GM12878 (cell line): ENCODE results near the gene IQGAP2. TPM values are rescaled to one million over a fixed set of nuclear protein-coding genes. Genes with fewer than 3 reads are reported as not detected.

Source experiments
- ATAC-seq: fragments of 200-7000 bp; cut with Tn5 transposase; 3 replicates; pipeline ENCODE4 v1.9.1; 2020; ENCODE audit warnings: mild to moderate bottlenecking, moderate library complexity
- BruUV-seq: library from RNA; stranded (reverse); fragments of 400-500 nt; replicated peaks from 2 replicates; lab custom pipeline; 2021; lab: Mats Ljungman, UMichigan
- CTCF ChIA-PET: fragments of 300-600 bp; sonication (Branson Sonifier 250); formaldehyde crosslinking; extraction: SDS; loops from one replicate; lab custom pipeline; 2021; ENCODE audit warnings: inconsistent platforms; lab: Yijun Ruan, JAX
- POLR2A ChIA-PET: fragments of 350-600 bp; formaldehyde crosslinking; extraction: SDS; loops from one replicate; lab custom pipeline; 2021; ENCODE audit warnings: inconsistent platforms; lab: Charles Lee
- RAD21 ChIA-PET: fragments of 300-600 bp; sonication (Branson Sonifier 250); formaldehyde crosslinking; loops from one replicate; lab custom pipeline; 2023; ENCODE audit warnings: antibody characterized with exemption; ENCODE audit not compliant: unreplicated experiment; lab: Charles Lee
- SMC1A ChIA-PET: fragments of 300-600 bp; sonication (Branson Sonifier 250); formaldehyde crosslinking; loops from one replicate; lab custom pipeline; 2023; ENCODE audit not compliant: unreplicated experiment, uncharacterized antibody; lab: Charles Lee
- DNase-seq: peaks from one replicate; pipeline ENCODE4 v3.0.0-alpha.2; 2011; ENCODE audit warnings: low read depth, low spot score
- FAIRE-seq: peaks from 3 replicates; lab custom pipeline; 2011; peaks lifted over from hg19 to GRCh38; lab: Jason Lieb, UNC
- H2AFZ ChIP-seq: 2 replicates; pipeline ENCODE4 v1.6.0; 2011; ENCODE audit warnings: low read depth, low read length, control low read depth; ENCODE audit not compliant: control insufficient read depth
- H3K27ac ChIP-seq: 2 replicates; pipeline ENCODE4 v1.5.1; 2011; ENCODE audit warnings: control low read depth; ENCODE audit not compliant: control insufficient read depth, insufficient read depth
- H3K27me3 ChIP-seq, 2 experiments: replicated peaks in 1 of 2; 2 replicates each; pipeline versions ENCODE4 v1.6.0 to v1.6.1; 2011; ENCODE audit warnings: low read length in 1 of 2; ENCODE audit not compliant: control insufficient read depth in 2 of 2, insufficient read depth in 2 of 2
- H3K36me3 ChIP-seq, 2 experiments: 2 replicates each; pipeline ENCODE4 v1.5.1; 2011; ENCODE audit warnings: low read length in 1 of 2; ENCODE audit not compliant: control insufficient read depth in 2 of 2, insufficient read depth in 2 of 2
- H3K4me1 ChIP-seq: 2 replicates; pipeline ENCODE4 v1.6.1; 2011; ENCODE audit warnings: mild to moderate bottlenecking, low read length, moderate library complexity, mixed read lengths; ENCODE audit not compliant: control insufficient read depth, insufficient read depth
- H3K4me2 ChIP-seq: 2 replicates; pipeline ENCODE4 v1.6.0; 2011; ENCODE audit warnings: control low read depth; ENCODE audit not compliant: control insufficient read depth, insufficient read depth
- H3K4me3 ChIP-seq: fragments of 200-600 bp; sonication (generic); 2 replicates; pipeline ENCODE4 v1.5.1; 2016
- H3K79me2 ChIP-seq: 2 replicates; pipeline ENCODE4 v1.6.0; 2011; ENCODE audit warnings: low read length; ENCODE audit not compliant: control insufficient read depth, insufficient read depth
- H3K9ac ChIP-seq: 2 replicates; pipeline ENCODE4 v1.8.0; 2011; ENCODE audit warnings: low read length, control low read depth, mixed read lengths; ENCODE audit not compliant: control insufficient read depth, insufficient read depth
- H3K9me3 ChIP-seq: replicated peaks from 3 replicates; pipeline ENCODE4 v1.5.1; 2011; ENCODE audit warnings: mild to moderate bottlenecking, low read length; ENCODE audit not compliant: control insufficient read depth, insufficient read depth
- H4K20me1 ChIP-seq: 2 replicates; pipeline ENCODE4 v1.6.0; 2011; ENCODE audit not compliant: control insufficient read depth, insufficient read depth
- ATF2 ChIP-seq: IDR thresholded peaks from 2 replicates; pipeline ENCODE4 v1.6.1; 2012; ENCODE audit warnings: low read length, inconsistent platforms
- CEBPB ChIP-seq, 2 experiments: fragments of 150-350 bp in 1 of 2; IDR thresholded peaks; 2 replicates each; pipeline ENCODE4 v1.6.1; 2012 to 2014; ENCODE audit warnings: low read depth in 2 of 2, low read length in 2 of 2, borderline replicate concordance in 1 of 2, inconsistent platforms in 1 of 2
- KLF5 ChIP-seq: fragments of 450-650 bp; IDR thresholded peaks from 2 replicates; pipeline ENCODE4 v1.6.1; 2014; ENCODE audit warnings: mild to moderate bottlenecking; ENCODE audit not compliant: partially characterized antibody
- NFXL1 ChIP-seq: fragments of 450-650 bp; IDR thresholded peaks from 2 replicates; pipeline ENCODE4 v1.6.1; 2017; ENCODE audit warnings: antibody characterized with exemption, mild to moderate bottlenecking, borderline replicate concordance
- NR2F1 ChIP-seq: fragments of 450-650 bp; conservative IDR thresholded peaks from 2 replicates; pipeline ENCODE4 v1.6.1; 2017; ENCODE audit warnings: mild to moderate bottlenecking
- POLR2AphosphoS5 ChIP-seq: IDR thresholded peaks from 2 replicates; pipeline ENCODE4 v1.6.1; 2011; ENCODE audit warnings: mild to moderate bottlenecking, low read length, inconsistent platforms
- RAD21 ChIP-seq: IDR thresholded peaks from 2 replicates; pipeline ENCODE4 v1.6.1; 2011; ENCODE audit warnings: mild to moderate bottlenecking, low read depth, low read length, moderate library complexity; ENCODE audit not compliant: insufficient read depth
- STAT1 ChIP-seq: fragments of 450-650 bp; conservative IDR thresholded peaks from 2 replicates; pipeline ENCODE4 v1.6.1; 2014; ENCODE audit warnings: antibody characterized with exemption, mild to moderate bottlenecking
- TCF7 ChIP-seq: IDR thresholded peaks from 2 replicates; pipeline ENCODE4 v1.6.1; 2014; ENCODE audit warnings: antibody characterized with exemption, borderline replicate concordance
- WGBS: methylation state at CpG from one replicate; pipeline ENCODE4 v1.1.6; 2016; ENCODE audit warnings: low lambda C conversion rate; ENCODE audit not compliant: insufficient replicate concordance, insufficient coverage; ENCODE audit errors: missing lambda C conversion rate; 5-methylcytosine and 5-hydroxymethylcytosine counted together
- in situ Hi-C: fragments of 300-500 bp; cut with MboI; formaldehyde crosslinking; loops from 9 replicates; pipeline ENCODE4 v1.14.3; 2018; ENCODE audit warnings: mixed read lengths
- intact Hi-C: fragments of 100-400 bp; cut with micrococcal nuclease; formaldehyde crosslinking; loops from one replicate; pipeline ENCODE4 v1.14.2; 2022; ENCODE audit not compliant: unreplicated experiment
- polyA plus RNA-seq, 11 experiments: library from polyadenylated mRNA; depleted of rRNA in 4 of 11; unstranded in 6 of 11; stranded (reverse) in 5 of 11; fragments of >200 nt; fragmentation: Nextera tagmentation in 4 of 11; fragmentation: Illumina TruSeq in 1 of 11; extraction: Ambion mirVana in 4 of 11; extraction: Trizol in 1 of 11; gene quantifications; 1 replicate in 1 of 11; 2 replicates in 10 of 11; pipeline versions ENCODE4 v1.2.1 to v1.2.3, GENCODE V29; 2011 to 2016; ENCODE audit warnings: inconsistent platforms in 2 of 11, missing spikeins in 2 of 11, low read depth in 1 of 11
- total RNA-seq, 4 experiments: library from RNA; depleted of rRNA in 3 of 4; stranded (reverse); fragments of >200 nt in 3 of 4; fragmentation: Illumina TruSeq in 1 of 4; extraction: Trizol in 1 of 4; gene quantifications; 2 replicates each; pipeline versions ENCODE4 v1.2.1 to v1.2.3, GENCODE V29; 2013 to 2021

The IQGAP2 gene
- total and polyA plus RNA-seq, 10 of the 15 experiments (the other 5 are each of a cell fraction or from before 2014, with no cell fraction given): 14.5 to 41.4 (median 21.8) TPM

- no TSS peak for BruUV-seq
- H3K4me3 ChIP-seq: no peak overlapping the region
- ChIA-PET RAD21 (interaction anchor here (0.9 to 12.9 kb wide), 4 partner anchors 8 to 178 kb away, joined by 3 to 166 read pairs (median 4); no protein-coding TSS in a partner anchor), CTCF (interaction anchor here (0.7 to 8.5 kb wide), 7 partner anchors 11 to 418 kb away, joined by 3 to 239 read pairs (median 8); no protein-coding TSS in a partner anchor), POLR2A (no interaction called here), SMC1A (interaction anchor here (0.8 to 8.7 kb wide), 8 partner anchors 9 to 175 kb away, joined by 3 to 154 read pairs (median 7); no protein-coding TSS in a partner anchor)
- TF ChIP-seq TCF7 (no peak), POLR2AphosphoS5 (no peak), ATF2 (no peak), STAT1 (no peak), CEBPB (IDR thresholded peaks at IDR 0.05; ENCODE audit: borderline replicate concordance in 1 of 2, low read depth in 2 of 2, low read length in 2 of 2) (no peak), RAD21 (no peak), NR2F1 (no peak), NFXL1 (no peak), KLF5 (no peak)
- H3K36me3 ChIP-seq: no peaks in the 10 kb centered on the region
- H3K4me1 ChIP-seq: no peaks in the 10 kb centered on the region
- intact Hi-C loops (no loop called here), in situ Hi-C loops (loop anchor here (5.0 kb wide), 1 partner anchor 179 kb away; no protein-coding TSS in a partner anchor)
- no peak overlapping the region for H3K4me2 ChIP-seq
- H3K9ac ChIP-seq: no peak overlapping the region
- DNase-seq: no peak
- no peaks in the 10 kb centered on the region for H4K20me1 ChIP-seq
- FAIRE-seq: no peak
- no peak for ATAC-seq
- H3K27me3 ChIP-seq: no peaks in the 10 kb centered on the region
- no peaks in the 10 kb centered on the region for H3K9me3 ChIP-seq
- H2AFZ ChIP-seq: no peak overlapping the region
- WGBS: 98% methylated on average over 2 of the region's 2 CpGs
- no peaks in the 10 kb centered on the region for H3K79me2 ChIP-seq
- no peak overlapping the region for H3K27ac ChIP-seq
These were observed 195.4 kb downstream of the IQGAP2 start for GRCh38 chr5:76598531-76598930.
